Muscle layer of colon (tissue), 2 donors: ENCODE data around the gene PDPK1.
"Not testable (repeated sequence)": the region's sequence is repeated elsewhere in the genome, so short reads cannot be mapped to it uniquely, and the experiment has no call there.

Source experiments
- H3K27ac ChIP-seq: one replicate; pipeline ENCODE4 v1.7.0; 2013; ENCODE audit warnings: low read depth, mild to moderate bottlenecking, low read length, moderate library complexity
- H3K27me3 ChIP-seq, 2 donors: one replicate each; pipeline ENCODE4 v1.7.0; 2013; ENCODE audit warnings: low read length in 2 of 2, mild to moderate bottlenecking in 2 of 2; ENCODE audit not compliant: insufficient read depth in 2 of 2, control insufficient read depth in 1 of 2
- H3K36me3 ChIP-seq: one replicate; pipeline ENCODE4 v1.7.0; 2013; ENCODE audit warnings: mild to moderate bottlenecking, low read length; ENCODE audit not compliant: insufficient read depth
- H3K4me1 ChIP-seq: one replicate; pipeline ENCODE4 v1.7.0; 2013; ENCODE audit warnings: mild to moderate bottlenecking, low read length; ENCODE audit not compliant: insufficient read depth
- H3K4me3 ChIP-seq, 2 donors: one replicate each; pipeline ENCODE4 v1.7.0; 2013; ENCODE audit warnings: low read length in 2 of 2, low read depth in 1 of 2, mild to moderate bottlenecking in 1 of 2, moderate library complexity in 1 of 2
- H3K9ac ChIP-seq: one replicate; pipeline ENCODE4 v1.7.0; 2013; ENCODE audit warnings: low read length
- H3K9me3 ChIP-seq: one replicate; pipeline ENCODE4 v1.7.0; 2013; ENCODE audit warnings: mild to moderate bottlenecking, low read length
- donor health status: abdominal sarcoma.
- donor health status: Adenocarcinoma of cecum.

PDPK1 gene

DNA sequence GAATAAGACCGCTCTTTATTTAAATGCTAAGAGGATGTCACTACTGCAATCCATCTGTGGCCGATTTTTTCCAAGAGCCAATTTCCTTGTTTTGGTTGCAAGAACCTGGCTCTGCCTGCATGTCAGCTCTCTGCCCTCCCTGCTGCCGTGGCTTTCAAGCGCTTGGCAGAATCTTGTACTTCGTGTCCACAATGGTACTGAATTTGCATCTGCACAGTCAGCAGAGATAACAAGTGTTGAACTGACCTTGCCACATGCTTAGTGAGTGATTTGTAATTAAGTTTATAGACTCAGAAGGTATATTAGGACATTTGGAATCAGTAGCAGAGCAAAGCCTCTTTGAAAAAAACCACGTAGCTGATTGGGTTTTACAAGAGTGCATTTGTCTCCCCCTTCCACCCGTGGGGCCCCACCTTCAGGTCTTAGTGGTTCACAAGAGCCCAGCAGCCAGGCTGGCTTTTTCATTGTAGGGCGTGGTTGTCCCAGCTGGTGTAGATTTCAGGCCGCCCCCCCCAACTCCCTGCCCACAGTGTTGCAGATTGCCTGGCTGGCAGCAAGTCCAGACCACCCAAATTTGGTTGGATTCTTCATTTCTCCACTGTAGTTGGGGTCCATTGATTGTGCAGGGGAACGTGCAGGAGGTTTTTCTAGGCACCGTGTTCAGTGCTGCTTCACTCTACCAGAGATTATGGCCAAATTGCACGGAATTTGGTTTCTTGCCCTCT, 63.6 kb downstream of the PDPK1 start:
- H3K36me3 ChIP-seq, result peaks cover 26% of the 10 kb centered on the region
- not testable (repeated sequence) for H3K4me3 ChIP-seq, H3K27ac ChIP-seq, H3K9ac ChIP-seq, H3K4me1 ChIP-seq, H3K27me3 ChIP-seq, H3K9me3 ChIP-seq

DNA sequence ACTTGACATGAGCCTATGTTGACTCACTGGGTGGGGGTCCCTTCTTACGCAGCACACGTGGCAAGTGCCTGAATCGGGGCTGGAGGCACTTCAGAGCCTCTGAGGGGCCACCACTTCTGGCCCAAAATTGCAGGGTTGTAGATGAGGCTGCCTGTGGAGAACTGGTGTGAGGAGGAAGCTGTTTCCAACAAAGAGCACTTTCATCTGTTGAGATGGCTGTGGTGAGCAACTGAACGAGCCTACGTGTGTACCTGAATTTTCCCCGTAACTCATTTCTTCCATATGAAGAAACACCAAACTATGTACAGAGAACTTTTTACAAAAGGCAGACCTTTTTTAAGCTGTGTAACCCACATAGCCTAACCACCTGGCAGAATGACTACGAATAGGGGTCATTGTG, 64.4 kb downstream of the PDPK1 start:
- not testable (repeated sequence) for H3K4me1 ChIP-seq, H3K9me3 ChIP-seq, H3K4me3 ChIP-seq, H3K27ac ChIP-seq, H3K9ac ChIP-seq, H3K27me3 ChIP-seq
- H3K36me3 ChIP-seq, result peaks cover 19% of the 10 kb centered on the region

DNA sequence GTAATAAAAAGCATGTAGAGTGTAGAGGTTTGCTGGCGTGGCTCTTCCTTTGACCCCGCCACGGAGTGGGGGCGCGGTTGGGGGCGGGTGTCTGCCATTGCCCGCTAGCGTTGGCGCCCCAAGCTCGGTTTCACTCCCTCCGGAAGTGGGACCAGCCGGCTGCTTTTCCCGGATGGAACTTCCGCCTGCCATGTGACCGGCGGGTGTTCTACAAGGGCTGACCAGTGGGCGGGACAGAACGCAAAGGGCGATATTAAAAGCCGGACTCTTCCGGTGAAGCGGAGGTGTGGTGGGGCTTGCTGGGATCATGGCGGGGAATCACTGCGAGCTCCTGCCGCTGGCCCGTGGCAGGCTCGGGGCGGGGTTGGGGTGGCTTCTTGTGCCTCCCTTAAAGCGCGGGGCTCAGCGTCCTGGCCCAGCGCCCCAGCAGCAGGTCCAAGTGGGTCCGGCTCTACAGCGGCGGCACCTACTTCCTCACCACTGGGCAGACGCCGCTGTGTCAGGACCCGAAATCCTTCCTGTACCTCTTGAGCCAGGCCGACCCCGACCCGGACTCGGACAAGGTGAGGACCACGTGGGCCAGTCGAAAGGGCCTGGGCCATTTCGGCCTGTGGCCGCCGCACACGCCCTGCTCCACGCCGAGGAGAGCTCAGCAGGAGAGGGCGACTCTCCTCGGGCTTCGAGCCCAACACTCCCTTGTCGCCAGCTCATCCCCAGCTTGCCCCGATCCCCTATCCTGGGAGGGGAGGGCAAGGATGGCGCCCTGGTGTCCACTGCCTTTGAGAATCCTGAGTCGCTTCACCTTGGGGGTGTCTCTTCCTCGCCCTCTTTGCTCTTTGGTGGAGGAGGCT, 65.6 kb downstream of the PDPK1 start:
- no peaks in the 10 kb centered on the region for H3K9me3 ChIP-seq
- peaks cover 7% of the 10 kb centered on the region for H3K36me3 ChIP-seq
- no peaks in the 10 kb centered on the region for H3K27me3 ChIP-seq
- H3K4me3 ChIP-seq, result peak overlapping the region; percentile 85 to 89
- H3K9ac ChIP-seq, result peak overlapping the region; percentile 71
- H3K27ac ChIP-seq, result peak overlapping the region; percentile 28
- H3K4me1 ChIP-seq, result no peaks in the 10 kb centered on the region

DNA sequence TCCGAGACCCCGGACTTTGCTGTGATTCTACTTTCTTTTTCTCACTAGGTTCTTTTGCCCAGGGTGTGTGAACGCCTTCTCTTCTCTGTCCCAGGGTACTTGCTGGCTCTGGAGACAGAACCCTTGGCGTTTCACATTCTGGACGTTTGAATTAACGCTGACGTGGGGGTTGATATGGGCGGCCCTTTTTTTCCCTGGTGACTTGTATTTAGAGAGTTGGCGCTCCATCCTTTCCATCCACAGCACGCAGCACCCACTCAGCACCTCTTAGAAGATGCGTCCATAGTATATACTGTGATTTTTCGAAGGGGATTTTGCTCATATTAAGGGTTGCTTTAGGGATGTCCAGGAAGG, 66.2 kb downstream of the PDPK1 start:
- not testable (repeated sequence) for H3K9me3 ChIP-seq, H3K36me3 ChIP-seq, H3K4me1 ChIP-seq, H3K27me3 ChIP-seq
- peak overlapping the region; percentile 85 to 89 for H3K4me3 ChIP-seq
- H3K9ac ChIP-seq, result peak overlapping the region; percentile 71
- H3K27ac ChIP-seq, result peak overlapping the region; percentile 28

DNA sequence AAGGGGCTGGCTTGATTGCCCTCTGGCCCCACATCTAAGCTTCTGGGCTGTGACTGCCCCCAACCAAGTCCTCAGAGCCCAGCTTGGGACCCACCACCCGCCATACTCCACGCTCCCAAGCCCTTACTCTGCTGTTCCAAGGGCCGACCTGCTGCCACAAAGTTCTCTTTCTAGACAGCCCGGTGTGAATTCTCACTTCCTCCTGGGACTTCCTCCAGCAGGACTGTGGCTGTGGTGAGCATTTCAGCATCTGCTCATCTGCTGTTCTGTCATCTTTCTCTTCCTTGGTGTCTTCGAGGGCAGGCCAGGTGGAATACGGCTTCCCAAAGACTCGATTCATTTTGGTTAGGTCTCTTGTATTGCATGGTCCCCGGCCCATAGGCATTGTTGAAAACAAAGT, 69.0 kb downstream of the PDPK1 start:
- H3K4me1 ChIP-seq, H3K27ac ChIP-seq, H3K9me3 ChIP-seq, H3K9ac ChIP-seq, H3K4me3 ChIP-seq, H3K27me3 ChIP-seq: not testable (repeated sequence)
- H3K36me3 ChIP-seq, result peaks cover 13% of the 10 kb centered on the region

DNA sequence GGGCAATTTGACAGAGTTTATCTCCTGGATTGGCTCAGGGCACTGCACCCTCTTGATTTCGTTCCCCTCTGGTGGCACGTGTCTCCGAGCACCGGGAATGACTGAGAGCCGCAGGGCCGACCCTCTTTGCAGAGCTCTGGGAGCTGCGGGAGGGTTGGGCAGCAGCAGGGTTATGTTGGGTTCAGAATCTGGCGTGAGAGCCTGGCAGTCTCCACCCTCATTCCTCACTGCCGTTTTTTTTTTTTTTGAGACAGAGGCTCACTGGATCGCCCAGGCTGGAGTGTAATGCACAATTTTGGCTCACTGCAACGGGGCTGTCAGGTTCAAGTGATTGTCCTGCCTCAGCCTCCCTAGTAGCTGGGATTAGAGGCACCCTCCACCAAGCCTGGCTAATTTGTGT, 71.5 kb downstream of the PDPK1 start:
- peaks cover 13% of the 10 kb centered on the region for H3K36me3 ChIP-seq
- not testable (repeated sequence) for H3K9ac ChIP-seq, H3K27me3 ChIP-seq, H3K4me3 ChIP-seq, H3K27ac ChIP-seq, H3K4me1 ChIP-seq, H3K9me3 ChIP-seq

DNA sequence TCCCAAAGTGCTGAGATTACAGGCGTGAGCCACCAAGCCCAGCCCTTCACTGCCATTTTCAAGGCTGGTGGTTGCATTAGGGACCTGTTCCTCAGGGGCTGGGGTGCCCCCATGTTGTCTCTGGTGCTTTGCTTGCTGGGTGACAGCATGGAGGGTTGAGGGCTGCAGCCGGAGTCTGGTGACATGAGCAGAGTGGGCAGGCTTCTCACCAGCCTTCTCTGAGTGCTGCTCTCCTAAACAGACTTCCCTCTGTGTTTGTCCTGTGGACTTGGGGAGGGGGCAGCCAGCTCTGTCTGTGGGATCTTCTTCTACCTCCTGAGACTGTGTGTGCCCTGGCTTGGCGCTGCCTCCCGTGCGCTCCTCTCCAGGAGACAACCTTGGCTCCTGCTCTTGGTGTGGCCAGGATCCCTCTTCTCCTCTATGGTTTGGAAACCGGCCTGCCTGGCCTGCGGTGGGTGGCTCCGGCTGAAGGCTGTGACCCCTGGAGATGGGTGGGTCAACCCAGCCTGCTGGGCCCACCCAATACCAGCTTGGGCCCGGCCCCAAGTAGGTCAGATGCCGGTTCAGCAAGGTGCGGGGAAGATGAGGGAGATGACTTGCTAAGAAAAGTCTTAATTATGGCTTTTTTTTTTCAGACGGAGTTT, 72.1 kb downstream of the PDPK1 start:
- no peak overlapping the region for H3K4me3 ChIP-seq
- H3K9ac ChIP-seq, result no peak overlapping the region
- H3K27ac ChIP-seq, result no peak overlapping the region

DNA sequence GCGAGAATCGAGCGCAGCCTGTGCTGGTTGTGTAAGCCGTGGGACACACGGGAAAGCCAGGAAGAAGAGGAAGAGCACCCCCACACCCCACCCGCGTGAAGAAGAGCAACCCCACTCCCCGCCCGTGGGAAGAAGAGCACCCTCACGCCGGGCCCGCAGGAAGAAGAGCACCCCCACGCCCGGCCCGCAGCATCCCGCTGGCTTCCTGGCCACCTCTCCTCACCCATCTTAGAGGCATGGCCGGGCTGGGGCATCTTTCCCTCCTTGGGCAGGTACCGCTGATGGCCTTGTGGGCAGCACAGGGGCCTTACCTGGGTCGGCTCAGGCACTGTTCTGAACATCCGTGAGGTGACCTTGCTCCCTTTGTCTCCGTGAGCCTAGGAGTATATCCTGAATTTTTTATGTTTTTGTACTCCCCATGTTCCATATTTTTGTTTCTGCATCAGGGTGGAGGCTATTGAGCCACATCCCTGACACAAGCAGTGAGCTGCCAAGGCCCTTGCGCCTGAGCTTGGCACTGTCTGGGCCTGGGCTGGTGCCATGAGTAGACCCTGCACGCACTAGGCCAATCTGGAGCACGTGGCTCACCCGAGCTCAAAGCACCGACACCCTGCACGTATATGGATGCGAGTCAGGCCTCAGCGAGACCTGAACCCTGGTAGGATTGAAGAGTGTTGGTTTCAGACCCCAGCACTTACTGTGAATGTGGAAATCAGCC, 73.1 kb downstream of the PDPK1 start:
- peaks cover 13% of the 10 kb centered on the region for H3K36me3 ChIP-seq
- H3K4me1 ChIP-seq, result no peaks in the 10 kb centered on the region
- no peak overlapping the region for H3K9ac ChIP-seq
- no peak overlapping the region for H3K4me3 ChIP-seq
- H3K27ac ChIP-seq, result no peak overlapping the region
- no peaks in the 10 kb centered on the region for H3K27me3 ChIP-seq
- no peaks in the 10 kb centered on the region for H3K9me3 ChIP-seq

More for the DNA sequence above, 72.1 kb downstream of the PDPK1 start:
- Histone ChIP-seq H3K27me3 (no peaks in the 10 kb centered on the region), H3K4me1 (no peaks in the 10 kb centered on the region), H3K9me3 (no peaks in the 10 kb centered on the region), H3K36me3 (peaks cover 13% of the 10 kb centered on the region)

DNA sequence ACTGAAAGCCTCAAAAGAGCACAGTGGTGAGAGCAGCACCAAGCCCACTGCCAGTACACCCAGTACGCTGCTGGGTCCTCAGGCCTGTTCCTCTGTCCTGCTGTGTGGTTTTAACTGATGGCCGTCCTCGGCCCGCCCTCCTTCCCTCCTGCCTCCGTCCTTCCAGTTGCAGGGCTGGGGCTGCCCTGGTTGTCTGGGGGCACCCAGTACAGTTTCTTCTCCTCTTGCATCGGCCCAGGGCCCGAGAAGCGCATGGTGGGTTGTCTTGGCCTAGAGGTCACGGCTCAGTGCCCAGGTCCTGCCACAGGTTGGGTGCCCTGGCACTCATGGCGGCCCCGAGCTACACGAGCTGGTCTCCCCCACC, 73.7 kb downstream of the PDPK1 start:
- Histone ChIP-seq H3K4me3 (no peak overlapping the region), H3K27ac (no peak overlapping the region), H3K9ac (no peak overlapping the region), H3K4me1 (no peaks in the 10 kb centered on the region), H3K9me3 (no peaks in the 10 kb centered on the region), H3K27me3 (no peaks in the 10 kb centered on the region), H3K36me3 (peaks cover 13% of the 10 kb centered on the region)

DNA sequence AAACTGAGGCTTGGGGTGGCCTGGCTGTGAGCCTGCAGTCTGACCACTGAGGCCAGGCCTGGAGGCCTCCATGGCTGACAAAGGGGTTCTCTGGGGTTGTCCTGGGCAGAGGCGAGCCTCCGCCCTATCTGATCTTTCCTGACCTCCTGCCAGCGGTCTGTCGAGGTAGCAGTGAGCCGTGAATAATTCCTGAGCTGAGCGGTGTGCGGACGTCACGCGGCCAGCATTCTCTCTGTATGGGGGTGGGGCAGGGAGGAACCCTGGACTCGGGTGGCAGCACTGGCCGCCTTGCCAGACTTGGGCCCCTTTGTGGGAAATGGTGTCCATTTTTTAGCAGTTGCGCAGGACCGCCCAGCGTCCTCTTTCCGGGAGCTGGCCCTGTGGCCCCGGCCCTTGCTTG, 74.1 kb downstream of the PDPK1 start:
- not testable (repeated sequence) for H3K9ac ChIP-seq, H3K9me3 ChIP-seq, H3K27me3 ChIP-seq, H3K27ac ChIP-seq, H3K4me1 ChIP-seq, H3K4me3 ChIP-seq
- H3K36me3 ChIP-seq, result peaks cover 13% of the 10 kb centered on the region

DNA sequence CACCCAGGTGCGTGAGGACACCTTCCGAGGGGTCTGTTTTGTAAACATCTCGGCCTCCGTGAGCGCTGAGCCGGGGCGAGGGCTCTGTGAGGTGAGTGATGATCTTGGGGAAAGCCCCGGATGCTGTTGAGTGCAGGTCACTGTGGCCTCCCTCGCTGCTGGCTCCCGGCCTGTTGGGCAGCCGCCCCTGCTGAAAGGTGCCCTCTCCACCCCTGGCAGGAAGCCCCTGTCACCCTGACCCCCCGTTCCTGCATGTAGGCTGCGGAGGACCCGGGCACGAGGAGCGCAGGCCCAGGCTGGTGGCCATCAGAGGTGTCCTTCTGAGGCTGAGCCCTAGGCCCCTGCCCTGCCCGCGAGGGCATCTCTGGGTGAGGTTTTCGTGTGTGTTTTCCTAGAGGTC, 75.4 kb downstream of the PDPK1 start:
- peaks cover 13% of the 10 kb centered on the region for H3K36me3 ChIP-seq
- H3K9ac ChIP-seq, H3K4me1 ChIP-seq, H3K27ac ChIP-seq, H3K27me3 ChIP-seq, H3K9me3 ChIP-seq, H3K4me3 ChIP-seq: not testable (repeated sequence)
